Activated CD8-positive, alpha-beta memory T cell treated with anti-CD3 and anti-CD28 coated beads for 24 hours (primary cell): ENCODE results near the gene CELF2.

Experiments used
- DNase-seq: peaks from one replicate; pipeline ENCODE4 v3.0.0-alpha.2; 2020

The CELF2 gene

DNA sequence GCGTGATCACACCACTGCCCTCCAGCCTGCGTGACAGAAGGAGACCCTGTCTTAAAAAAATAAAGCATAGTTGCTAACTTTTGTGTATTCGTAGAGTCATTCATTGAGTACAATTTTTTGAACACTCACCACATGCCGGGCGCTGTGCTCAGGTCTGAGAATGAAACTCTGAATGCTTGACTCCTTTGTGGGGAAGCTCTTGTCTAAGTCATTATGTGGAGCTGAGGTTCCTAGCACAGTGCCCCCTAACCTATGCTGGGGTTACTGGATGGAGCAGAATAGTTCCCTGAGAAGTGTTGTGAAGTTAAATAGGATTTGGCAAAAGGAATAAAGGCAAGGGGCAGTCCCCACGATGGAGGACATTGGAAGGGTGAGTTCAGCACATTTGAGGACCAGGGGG, 123.3 kb downstream of the CELF2 start:
- no peak for DNase-seq

DNA sequence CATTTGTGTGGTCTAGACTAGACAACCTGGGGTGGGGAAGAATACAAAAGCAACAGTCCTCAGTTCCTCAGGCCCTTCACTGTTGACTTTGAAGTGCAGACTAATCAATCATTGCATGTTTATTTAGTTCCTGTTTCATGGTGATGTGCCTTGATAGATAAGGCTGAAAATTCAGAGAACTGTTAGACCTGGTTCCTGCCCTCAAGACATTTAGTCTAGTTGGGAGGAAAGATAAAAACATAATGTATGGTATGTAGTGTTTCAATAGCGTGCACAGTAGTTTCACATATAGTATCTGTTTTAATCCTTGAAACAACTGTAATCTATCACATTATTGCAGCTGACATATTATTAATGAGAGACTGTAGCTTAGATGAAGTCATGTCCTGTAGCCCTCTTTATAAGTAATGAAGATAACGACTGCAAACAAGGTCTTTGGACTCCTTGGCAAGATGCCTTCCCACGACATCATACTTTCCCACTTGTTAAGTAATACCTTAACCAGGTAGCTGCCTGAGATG, 124.0 kb downstream of the CELF2 start:
- no peak for DNase-seq

DNA sequence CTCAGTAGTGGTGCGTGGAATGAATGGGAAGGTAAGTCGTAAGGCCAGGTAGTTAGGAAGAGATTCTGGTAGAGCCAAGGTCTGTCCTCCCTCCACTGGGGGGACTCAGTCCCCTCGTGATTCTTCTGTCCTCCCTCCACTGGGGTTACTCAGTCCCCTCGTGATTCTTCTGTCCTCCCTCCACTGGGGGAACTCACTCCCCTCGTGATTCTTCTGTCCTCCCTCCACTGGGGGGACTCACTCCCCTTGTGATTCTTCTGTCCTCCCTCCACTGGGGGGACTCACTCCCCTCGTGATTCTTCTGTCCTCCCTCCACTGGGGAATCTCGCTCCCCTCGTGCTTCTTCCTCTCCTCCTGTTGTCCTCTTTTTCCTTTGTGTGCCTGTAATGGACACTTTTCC, 125.1 kb downstream of the CELF2 start:
- no peak for DNase-seq

DNA sequence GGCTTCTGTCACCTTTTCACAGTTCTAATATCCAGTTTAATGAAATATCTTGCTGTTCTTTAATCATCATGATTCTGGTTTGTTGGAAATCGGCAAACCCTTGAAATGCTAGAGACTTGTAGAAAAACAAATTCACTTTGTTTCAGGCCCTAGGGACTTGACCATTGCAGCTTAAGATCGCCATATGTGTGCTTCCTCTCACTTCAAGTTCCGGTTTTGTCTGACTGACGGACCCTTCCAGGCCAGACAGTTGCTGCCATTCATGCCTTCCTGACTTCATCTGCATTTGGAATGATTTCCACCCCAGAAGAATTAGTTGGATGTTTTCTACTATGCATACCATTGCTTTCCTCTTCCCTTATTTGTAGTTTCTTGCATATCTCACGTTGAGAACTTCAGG, 125.6 kb downstream of the CELF2 start:
- no peak for DNase-seq

DNA sequence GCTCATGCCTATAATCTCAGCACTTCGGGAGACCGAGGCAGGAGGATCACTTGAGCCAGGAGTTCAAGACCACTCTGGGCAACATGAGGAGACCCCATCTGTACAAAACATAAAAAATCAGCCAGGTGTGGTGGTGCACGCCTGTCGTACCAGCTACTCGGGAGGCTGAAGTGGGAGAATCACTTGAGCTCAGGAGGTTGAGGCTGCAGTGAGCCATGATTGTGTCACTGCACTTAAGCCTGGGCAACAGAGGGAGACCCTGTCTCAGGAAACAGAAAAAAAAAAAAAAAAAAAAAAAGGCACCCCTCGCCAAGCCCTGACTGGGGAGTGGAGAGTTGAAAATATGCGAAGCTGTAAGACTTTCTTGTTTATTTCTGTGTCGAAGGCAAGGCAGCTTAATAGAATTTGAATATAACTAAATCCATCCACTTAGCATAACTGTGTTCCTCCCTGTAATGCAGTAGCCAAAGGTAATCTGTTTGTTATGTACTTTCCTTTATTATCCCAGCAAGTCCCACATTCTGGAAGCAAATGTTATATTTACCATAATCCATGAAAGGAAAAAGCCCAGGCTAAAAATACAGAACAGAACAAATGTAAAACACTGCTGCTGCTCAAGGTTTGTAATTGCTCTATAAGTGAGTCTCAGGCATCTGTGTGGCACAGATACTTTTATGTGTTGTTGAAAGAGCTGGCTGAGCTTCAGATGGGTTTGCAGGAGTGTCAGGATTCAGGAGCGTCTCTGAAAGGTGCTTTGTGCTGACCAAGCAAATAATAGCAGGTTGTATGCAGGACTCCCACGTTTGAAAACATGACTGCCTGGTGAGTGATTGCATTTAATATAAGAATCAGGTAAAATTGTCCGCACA, 127.2 kb downstream of the CELF2 start:
- DNase-seq: no peak

DNA sequence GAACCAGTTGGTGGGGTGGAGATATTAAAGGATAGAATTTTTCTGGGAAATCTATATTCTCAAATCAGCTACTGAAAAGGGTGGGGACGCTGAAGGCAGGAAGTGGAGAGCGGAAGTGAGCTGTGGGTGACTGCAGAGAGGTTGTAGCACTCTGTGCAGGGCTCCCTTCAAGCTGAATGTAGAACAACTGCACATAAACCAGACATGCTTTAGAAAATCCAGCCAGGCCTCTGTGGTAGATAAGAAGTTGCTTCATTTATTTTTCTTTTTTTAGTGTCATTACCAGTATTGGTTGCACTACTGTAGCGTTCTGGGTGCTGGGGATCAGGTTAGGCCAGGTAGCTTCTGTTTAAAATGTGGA, 127.8 kb downstream of the CELF2 start:
- no peak for DNase-seq

DNA sequence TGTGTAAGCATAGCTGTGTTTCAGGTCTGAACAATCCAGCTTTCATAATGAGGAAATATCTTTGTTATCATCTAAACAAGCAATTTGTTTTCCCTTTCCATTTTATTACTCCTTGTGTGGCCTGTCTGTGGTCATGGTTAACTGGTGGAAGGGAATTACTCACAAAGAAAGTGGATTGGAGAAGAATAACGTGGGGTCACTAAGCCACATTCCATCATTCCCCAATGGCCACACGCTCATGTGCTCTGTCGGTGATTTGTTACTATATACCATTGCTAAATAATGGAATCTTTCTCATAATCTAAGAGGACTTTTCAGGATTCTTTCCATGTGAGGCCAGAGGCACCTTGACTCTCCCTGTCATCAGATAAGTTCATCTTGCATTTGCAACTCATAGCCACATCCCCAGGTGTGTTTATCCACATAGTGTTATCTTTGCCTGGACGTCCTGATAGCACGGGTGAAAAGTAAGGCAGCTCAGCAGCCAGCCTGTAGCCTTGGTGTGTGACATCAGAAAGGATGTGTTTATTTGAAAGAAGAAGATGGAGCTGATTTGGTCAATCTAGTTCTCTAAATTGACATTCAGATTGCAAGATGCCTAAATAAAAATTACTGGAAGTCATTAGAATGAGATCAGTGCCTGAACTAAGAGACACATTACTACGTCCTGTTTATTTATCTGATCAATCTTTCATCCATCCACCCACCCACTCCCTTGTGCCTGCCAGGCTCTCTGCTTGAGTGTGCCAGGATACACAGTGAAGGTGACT, 128.9 kb downstream of the CELF2 start:
- no peak for DNase-seq

DNA sequence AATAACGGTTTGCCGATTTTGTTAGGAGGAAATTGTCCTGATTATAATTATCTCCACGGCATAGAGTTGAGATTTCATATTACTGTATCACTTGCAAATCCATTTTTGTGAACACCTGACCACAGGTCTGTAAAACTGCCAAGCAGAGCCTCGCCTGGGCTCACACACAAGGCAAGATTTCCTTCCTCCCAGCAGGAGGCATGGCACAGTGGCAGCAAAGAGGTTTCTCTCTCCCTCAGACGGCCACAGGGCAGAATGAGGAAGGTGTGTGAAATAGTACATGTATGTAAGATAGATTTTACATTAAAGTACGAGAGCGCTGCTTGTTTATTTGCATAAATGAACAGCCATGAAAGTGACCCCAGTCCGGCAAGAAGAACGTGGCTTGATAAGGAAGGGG, 130.1 kb downstream of the CELF2 start:
- DNase-seq: no peak

DNA sequence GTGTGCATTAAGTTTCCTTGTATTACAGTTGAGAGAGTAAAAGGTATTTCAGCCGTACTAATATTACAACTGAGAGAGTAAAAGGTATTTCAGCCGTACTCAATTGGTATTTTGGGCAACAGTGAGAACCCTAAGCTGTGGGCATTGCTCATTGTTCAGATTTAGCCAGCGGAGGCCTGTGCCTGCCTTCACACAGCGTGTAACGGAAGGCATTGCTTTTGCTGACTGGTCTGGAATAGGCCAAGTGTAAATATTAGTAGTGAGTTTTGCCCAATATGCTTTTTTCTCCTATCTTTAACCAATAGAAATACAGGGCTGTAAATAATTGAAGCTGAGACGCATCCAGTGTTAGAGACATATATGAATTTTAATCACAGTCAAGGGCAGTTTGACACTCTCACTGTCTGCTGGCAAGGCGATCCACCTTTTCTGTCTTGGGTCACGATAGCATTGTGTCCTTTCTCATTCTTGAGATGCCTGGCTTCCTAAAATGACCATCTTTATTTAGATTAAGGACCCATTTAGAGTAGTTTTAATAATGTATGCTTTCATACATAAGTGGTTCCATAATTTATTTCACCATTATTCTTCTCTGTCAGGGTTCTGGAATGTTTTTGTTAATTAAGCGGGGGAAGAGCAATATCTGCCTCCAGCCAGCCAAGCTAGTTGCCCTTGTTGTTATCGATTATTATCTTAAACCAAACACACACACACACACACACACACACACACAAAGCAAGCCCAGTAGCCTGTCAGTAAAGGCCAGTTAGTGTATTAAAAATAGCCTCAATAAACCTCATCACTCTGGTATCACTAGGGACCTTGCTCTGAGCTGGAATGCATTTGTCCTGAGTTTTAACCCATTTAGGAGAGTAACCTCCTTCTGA, 130.7 kb downstream of the CELF2 start:
- no peak for DNase-seq

DNA sequence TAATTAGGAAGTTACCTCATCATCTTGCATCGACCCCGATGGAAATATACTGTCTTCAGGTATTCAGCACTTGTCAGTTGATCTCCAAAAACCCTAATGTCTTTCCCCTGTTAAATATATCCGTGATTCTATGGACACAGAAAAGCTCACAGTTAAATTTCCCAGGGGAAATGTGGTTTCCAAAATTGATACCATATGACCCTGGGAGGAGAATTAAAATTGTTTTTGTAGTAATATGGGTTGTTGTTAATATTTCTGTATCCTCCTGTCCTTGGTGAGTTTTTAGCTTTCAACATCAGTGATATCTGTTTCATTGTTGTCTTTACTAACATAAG, 132.1 kb downstream of the CELF2 start:
- no peak for DNase-seq

DNA sequence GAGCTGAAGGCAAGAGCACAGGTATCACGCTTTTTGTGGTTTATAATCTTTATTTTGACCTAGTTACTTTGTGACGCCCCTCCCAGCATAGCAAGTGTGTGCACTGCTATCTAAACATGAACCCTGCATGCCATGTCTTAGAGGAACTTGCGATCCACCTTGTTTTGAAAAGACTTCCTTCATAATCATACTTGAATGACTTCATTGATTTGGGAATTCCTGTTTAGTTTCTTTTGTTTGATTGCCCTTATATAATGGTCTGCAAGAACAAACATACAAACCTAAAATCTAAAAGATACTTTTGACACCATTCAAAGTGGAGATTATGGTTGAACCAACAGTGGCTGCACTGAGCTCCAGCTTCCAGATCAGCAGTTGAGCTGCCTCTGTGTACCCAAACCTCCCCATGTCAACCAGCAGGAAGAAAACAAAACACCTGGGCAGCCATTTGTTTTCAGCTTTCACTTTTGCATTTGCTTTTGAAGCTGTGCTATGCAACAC, 132.6 kb downstream of the CELF2 start:
- DNase-seq: no peak

DNA sequence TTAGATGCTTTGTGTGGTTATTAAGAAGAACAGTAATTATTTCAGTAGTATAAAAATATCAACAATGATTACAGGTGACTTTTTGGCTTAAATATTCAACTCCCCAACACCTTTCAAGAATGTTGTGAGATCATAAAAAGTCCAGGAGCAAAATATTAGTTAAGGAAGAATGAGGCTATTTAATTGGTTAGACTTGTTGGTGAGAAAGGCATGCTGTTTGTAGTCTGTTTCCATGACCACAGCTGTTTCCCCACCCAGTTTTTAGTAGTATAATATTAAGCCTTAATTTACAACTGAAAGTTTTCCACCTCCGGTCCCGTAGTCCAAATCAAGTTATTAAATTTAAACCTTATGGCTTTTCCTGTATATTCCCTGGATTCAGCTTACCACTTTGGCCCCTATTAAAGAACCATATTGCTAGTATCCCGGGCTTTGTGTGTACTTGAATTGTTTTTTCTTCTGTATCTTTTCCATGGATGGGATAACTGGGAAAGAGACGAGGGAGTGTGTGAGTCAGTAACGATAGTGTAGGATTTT, 133.3 kb downstream of the CELF2 start:
- DNase-seq: no peak

DNA sequence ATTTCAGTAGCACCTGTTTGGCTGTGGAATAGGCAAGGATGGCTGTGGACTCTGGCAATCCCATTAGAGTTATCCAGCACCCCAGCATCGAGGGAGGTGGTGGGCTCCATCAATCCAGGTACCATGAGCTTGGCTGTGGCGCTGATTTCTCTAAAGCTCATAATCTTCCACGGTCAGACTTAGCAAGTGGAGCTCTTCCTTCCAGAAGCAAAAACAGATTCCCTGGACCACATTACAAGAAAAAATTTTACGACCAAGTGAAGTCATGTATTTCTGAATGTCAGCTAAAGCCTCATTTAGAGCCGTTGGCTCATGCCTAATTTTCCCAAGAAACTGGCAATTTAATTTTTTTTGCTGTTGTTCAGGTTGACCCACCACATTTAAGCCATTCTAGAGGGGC, 135.1 kb downstream of the CELF2 start:
- DNase-seq: no peak

DNA sequence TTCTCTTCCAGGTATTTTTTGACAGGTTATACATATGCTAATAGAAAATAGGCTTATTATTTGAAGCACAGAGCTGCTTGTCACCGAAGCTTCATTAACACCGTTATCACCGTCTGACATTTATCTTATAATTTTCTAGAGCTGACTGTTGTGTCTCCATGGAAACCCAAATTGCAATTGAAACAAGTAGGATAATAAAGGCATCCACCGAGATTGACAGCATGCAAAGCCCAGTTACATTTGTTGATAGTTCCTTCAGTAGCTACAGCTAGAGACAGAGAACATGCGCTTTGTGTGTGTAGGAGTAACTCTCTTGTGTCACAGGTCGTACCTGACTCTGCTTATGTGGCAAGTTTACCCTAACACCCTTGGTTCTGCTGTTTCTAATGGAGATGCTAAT, 135.6 kb downstream of the CELF2 start:
- no peak for DNase-seq

DNA sequence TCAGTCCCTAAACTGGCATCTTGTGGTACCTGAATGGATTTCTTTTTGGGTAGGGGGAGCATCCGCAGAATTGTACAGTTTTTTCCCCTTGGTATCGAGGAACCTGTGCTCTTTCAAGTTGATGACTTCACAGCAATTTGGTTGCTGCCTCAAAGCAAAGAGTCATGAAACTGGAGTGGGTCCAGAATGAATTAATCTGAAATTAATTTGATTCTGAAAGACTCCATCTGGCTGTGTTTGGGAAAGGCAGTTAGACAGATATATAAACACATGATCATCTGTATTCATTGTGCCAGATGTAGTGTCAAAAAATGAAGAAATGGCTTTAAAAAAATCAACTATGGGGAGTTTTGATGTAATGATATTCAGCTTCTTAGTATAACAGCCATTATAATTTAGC, 136.1 kb downstream of the CELF2 start:
- no peak for DNase-seq

DNA sequence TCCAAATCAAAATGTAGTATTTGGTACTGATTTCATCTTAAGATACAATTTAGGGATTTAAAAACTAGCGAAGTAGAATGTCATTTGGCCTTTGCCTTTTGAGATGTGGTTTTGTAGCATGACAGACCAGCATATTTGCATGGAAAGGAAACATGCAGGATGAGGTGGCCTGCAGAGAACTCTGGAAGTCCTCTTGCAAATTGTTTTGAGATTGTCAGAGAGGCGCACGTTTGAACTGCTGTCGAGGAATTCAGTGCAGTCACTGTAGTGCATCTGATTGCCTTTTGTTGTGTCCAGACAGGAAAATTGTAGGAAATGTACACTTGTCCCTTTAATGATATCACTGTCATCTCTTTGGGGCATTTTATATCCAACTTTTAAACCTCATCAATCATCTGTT, 136.7 kb downstream of the CELF2 start:
- no peak for DNase-seq

DNA sequence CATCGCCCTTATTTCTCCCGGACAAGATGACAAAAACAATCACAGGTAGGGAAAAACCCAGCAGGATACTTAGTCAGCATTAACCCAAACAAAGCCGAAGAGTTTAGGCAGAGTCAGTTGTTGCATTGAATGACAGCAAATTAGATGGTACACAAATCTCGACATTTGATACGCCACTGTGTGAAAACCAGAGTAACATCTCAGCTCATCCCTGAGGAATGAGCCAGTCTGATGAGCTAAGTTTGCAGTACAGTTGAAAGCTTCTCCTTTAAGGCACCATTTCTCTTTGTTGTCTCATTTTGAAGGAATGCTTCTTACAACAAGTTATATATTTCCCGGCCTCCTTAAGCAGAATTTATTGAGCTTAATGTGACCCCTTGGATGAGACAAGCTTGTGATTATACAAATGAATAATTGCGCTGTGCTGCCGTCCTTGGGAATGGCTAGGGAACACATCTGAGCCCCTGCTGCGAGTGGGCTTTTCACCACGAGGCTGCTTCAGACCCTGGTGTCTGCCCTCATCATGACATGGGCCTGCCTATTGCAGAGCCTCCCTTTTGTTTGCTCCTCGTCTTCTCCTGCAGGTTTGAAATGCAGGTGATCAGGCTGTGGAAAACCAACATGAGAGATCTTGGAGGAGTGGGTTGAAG, 137.3 kb downstream of the CELF2 start:
- DNase-seq: no peak

DNA sequence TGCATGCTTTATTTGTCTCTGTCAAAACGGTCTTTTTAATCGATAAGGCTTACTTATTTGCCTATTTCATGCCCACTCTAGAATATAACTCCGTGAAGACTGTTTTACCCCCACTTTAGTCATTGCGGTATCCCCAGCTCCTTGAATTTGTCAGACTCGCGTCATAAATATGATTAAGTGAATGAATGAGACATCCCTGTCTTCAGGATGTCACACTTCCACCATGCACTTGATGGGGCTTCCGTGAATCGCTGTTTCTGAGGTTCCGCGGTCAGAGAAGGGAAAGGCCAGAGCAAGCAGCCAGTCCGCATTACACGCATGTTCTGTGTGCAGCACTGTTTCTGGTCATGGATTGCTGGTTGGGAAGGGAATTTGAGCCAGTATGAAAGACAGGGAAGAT, 138.8 kb downstream of the CELF2 start:
- no peak for DNase-seq

DNA sequence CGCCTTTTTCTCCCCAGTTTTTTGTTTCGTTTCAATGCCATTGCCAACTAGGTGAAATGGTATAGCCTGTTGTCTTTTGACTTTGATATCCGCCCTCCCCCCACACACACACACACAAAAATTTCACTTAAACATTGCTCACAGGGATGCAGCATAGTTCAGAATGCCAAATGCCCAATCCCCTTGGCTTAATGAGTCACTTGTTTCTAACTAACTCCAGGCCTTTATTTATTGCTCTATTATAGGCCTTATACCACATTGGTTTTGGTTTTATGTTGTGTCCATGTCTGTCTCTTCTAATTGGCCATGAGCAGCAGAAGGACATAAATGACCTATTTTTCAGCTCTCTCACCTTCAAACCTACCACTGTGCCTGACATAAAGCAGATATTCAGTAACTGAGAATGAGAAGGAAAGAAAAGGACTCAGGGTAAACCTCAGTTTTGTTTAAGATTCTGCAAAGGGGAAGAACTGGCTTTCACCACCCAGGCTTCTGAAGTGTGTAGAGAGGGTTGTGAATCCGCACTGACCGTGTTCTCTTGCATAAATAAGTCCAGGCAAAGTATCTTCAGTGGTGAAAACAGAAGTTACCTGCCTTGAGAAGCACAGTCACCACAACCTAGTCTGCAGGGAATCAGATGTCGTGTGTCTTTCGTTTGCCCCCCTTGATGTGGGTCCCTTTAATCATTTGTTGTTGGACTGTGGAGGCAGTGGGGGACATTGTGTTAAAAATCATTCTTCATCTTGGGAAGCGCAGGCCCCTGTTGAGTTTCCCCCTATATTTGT, 139.8 kb downstream of the CELF2 start:
- DNase-seq: no peak

DNA sequence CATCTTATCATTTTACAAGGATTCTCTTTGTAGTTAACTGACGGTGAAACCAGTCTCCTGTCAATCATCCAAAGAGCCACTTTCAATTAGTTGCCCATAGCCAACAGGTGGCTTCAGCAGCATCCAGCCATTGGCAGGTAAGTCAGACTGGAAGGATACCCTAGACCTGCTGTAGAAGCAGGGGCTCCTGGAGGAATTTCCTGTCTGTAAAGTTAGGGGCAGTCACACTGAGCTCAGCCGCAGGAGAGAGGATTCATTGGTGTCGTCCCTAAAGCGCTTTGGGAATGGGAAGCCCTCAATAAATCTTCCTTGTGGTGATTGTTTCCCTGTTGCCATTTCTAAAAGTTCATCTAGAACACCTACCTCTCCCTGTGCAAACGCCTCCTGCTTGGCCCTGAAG, 140.4 kb downstream of the CELF2 start:
- DNase-seq: no peak

DNA sequence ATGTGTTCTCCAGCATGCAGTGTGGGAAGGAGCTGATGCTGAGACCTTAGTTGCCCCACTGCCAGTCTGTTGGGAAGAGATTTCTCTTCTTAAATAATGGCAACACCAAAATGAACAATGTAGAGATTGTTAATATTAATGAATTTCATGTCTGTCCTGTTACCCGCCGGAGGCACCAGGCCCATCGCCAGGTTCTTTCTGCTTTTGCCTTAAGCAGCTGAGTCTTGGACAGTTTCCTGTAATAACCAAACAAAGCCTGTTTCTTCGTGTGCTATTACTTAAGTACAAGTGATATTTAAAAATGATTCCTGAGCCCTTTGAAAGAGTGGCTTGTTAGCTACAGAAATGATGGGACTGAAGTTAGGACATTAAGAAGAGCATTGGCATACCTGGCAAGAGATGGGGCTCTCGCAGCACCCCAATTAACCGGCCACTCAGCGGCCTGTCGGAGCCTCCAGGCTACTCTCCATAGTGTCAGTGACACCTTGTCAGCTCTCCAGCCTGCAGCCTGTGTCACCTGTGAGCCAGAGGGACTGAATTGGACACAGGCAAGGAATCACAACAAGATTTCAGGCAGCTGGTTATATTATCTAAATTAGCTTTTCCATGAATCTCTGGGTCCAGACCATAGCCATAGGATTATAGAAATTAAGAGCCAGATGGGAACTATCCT, 142.0 kb downstream of the CELF2 start:
- no peak for DNase-seq
